ENCODE measurements around the gene SEMA5A. TPM values are rescaled to one million over a fixed set of nuclear protein-coding genes. Genes with fewer than 3 reads are reported as not detected.

Gene SEMA5A
- total RNA-seq, 4 donors from 2014 or later = 0.46 to 3.2 (median 1.7) TPM

- TF ChIP-seq, protein P1, sequence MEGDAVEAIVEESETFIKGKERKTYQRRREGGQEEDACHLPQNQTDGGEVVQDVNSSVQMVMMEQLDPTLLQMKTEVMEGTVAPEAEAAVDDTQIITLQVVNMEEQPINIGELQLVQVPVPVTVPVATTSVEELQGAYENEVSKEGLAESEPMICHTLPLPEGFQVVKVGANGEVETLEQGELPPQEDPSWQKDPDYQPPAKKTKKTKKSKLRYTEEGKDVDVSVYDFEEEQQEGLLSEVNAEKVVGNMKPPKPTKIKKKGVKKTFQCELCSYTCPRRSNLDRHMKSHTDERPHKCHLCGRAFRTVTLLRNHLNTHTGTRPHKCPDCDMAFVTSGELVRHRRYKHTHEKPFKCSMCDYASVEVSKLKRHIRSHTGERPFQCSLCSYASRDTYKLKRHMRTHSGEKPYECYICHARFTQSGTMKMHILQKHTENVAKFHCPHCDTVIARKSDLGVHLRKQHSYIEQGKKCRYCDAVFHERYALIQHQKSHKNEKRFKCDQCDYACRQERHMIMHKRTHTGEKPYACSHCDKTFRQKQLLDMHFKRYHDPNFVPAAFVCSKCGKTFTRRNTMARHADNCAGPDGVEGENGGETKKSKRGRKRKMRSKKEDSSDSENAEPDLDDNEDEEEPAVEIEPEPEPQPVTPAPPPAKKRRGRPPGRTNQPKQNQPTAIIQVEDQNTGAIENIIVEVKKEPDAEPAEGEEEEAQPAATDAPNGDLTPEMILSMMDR (IDR thresholded peaks at IDR 0.05 in 4 of 5, conservative IDR thresholded peaks at IDR 0.05 in 1 of 5) = no peak
- TF ChIP-seq POLR2A (IDR thresholded peaks at IDR 0.05) = no peak
- intact Hi-C loops (cut with DNase I; ENCODE audit: low total_unique reads) (no loop called here), in situ Hi-C loops (cut with MboI; ENCODE audit: low sequenced_read_pairs in 4 of 4) (no loop called here)
- H3K4me3 ChIP-seq = no peak overlapping the region
- no peaks in the 10 kb centered on the region for H3K4me1 ChIP-seq
- no peaks in the 10 kb centered on the region for H3K27me3 ChIP-seq
- H3K9me3 ChIP-seq = no peaks in the 10 kb centered on the region
- H3K36me3 ChIP-seq = no peaks in the 10 kb centered on the region
- no peak overlapping the region for H3K27ac ChIP-seq
- ATAC-seq = no peak
- DNase-seq = no peak
Observed at GRCh38 chr5:9239071-9239470, 306.8 kb downstream of the SEMA5A start.

GRCh38 chr5:9233712-9234111 is 312.2 kb downstream of the SEMA5A start:
- ATAC-seq (no peak), DNase-seq (no peak)
- TF ChIP-seq, protein P1 (IDR thresholded peaks at IDR 0.05 in 4 of 5, conservative IDR thresholded peaks at IDR 0.05 in 1 of 5) = no peak
- no peak for TF ChIP-seq POLR2A (IDR thresholded peaks at IDR 0.05)
- Histone ChIP-seq H3K36me3 (no peaks in the 10 kb centered on the region), H3K27ac (no peak overlapping the region), H3K4me3 (no peak overlapping the region), H3K9me3 (no peaks in the 10 kb centered on the region), H3K27me3 (no peaks in the 10 kb centered on the region), H3K4me1 (no peaks in the 10 kb centered on the region)
- in situ Hi-C loops (cut with MboI; ENCODE audit: low sequenced_read_pairs in 4 of 4) = no loop called here
- intact Hi-C loops (cut with DNase I; ENCODE audit: low total_unique reads) = no loop called here

- DNase-seq (no peak), ATAC-seq (no peak)
- no peak overlapping the region for H3K27ac ChIP-seq
- H3K4me1 ChIP-seq = no peaks in the 10 kb centered on the region
- intact Hi-C loops (cut with DNase I; ENCODE audit: low total_unique reads) = no loop called here
- H3K4me3 ChIP-seq = no peak overlapping the region
- in situ Hi-C loops (cut with MboI; ENCODE audit: low sequenced_read_pairs in 4 of 4) = no loop called here
- TF ChIP-seq, protein P1 (IDR thresholded peaks at IDR 0.05 in 4 of 5, conservative IDR thresholded peaks at IDR 0.05 in 1 of 5) = no peak
- H3K36me3 ChIP-seq = no peaks in the 10 kb centered on the region
- H3K9me3 ChIP-seq = no peaks in the 10 kb centered on the region
- H3K27me3 ChIP-seq = no peaks in the 10 kb centered on the region
Observed at GRCh38 chr5:9233035-9233434, 312.8 kb downstream of the SEMA5A start.

DNA sequence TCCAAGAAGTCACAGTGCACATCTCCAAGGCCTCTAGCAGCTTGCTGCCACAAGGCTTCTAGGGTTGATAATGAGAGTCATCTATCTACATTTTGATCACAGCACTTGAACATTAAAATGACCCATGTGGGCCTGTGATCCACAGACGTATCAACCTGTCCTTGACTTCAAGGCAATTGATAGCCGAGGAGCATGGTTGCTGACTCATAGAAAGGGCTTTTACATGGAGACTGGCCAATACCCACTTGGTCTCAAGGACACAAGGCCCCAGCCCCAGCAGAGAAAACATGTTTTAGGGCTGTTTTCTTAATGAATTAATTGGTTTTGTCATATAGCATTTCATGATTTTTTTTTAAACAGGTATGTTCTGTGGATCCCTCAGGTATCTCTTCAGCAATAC is 314.0 kb downstream of the SEMA5A start:
- H3K36me3 ChIP-seq = no peaks in the 10 kb centered on the region
- H3K27me3 ChIP-seq = no peaks in the 10 kb centered on the region
- H3K27ac ChIP-seq = no peak overlapping the region
- no peak overlapping the region for H3K4me3 ChIP-seq
- H3K9me3 ChIP-seq = no peaks in the 10 kb centered on the region
- TF ChIP-seq POLR2A (IDR thresholded peaks at IDR 0.05) = no peak
- TF ChIP-seq, protein P1 (IDR thresholded peaks at IDR 0.05 in 4 of 5, conservative IDR thresholded peaks at IDR 0.05 in 1 of 5) = no peak
- intact Hi-C loops (cut with DNase I; ENCODE audit: low total_unique reads) (no loop called here), in situ Hi-C loops (cut with MboI; ENCODE audit: low sequenced_read_pairs in 4 of 4) (no loop called here)
- H3K4me1 ChIP-seq = no peaks in the 10 kb centered on the region
- ATAC-seq (no peak), DNase-seq (no peak)

- intact Hi-C loops (cut with DNase I; ENCODE audit: low total_unique reads) = no loop called here
- H3K4me1 ChIP-seq = no peaks in the 10 kb centered on the region
- DNase-seq (no peak), ATAC-seq (no peak)
- in situ Hi-C loops (cut with MboI; ENCODE audit: low sequenced_read_pairs in 4 of 4) = no loop called here
- H3K27me3 ChIP-seq = no peaks in the 10 kb centered on the region
- H3K36me3 ChIP-seq = no peaks in the 10 kb centered on the region
- no peaks in the 10 kb centered on the region for H3K9me3 ChIP-seq
- H3K4me3 ChIP-seq = no peak overlapping the region
- no peak overlapping the region for H3K27ac ChIP-seq
- no peak for TF ChIP-seq POLR2A (IDR thresholded peaks at IDR 0.05)
Observed at GRCh38 chr5:9230355-9230754, 315.5 kb downstream of the SEMA5A start.

Data from gastrocnemius medialis (tissue), 4 donors.